ENCODE data around the gene PPP1R2. TPM values are rescaled to one million over a fixed set of nuclear protein-coding genes. Genes with fewer than 3 reads are reported as not detected.

PPP1R2 gene
- total and polyA plus RNA-seq, 2 of the 13 experiments (the other 11 are each of a cell fraction or from before 2014, with no cell fraction given) = 36.5 to 86.5 TPM

DNA sequence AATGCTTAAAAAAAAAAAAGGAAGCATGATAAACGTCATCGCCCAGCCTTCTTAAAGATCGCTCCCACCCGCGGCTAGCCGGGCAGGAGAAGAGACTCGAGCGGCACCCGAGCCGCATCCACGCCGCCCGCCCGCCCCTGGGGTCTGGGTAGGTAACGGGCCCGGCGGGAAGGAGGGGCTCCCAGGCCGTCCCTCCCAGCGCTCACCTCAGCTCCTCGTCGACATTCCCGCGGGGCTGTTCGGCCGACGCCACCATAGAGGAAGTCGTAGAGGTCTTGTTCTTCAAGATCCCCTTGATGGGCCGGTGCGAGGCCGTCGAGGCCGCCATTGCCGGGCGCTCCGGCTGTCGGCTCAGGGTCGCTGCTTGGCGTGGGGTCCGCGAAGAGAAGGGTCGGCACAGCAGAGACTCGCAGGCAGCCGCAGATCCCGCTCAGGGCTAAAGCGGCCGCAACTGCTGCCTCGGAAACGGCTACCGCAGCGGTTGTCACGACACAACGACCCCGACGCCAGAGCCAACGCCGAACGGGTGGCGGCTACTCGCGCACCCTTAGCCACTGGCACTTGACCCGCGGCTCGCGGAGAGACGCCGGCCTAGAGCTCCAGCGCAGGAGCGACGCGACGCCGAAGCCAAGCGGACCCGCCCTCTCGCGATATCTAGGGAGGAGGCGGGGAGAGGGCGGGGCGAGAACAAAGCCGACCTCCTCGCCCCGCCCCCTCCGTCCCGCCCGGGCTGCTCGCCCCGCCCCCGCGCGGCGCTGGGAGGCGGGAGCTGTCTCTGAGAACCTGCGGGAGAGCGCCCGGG, at the start of gene PPP1R2 (continued):
- no peak for TF ChIP-seq ETV6 (CRISPR knock-in tag; conservative IDR thresholded peaks at IDR 0.05)
- TF ChIP-seq AHR (CRISPR knock-in tag; IDR thresholded peaks at IDR 0.05) = 0 out of 2 replicates have a peak, but pooled peaks have one; percentile 73
- TF ChIP-seq PLRG1 (conservative IDR thresholded peaks at IDR 0.05) = no peak
- TF ChIP-seq NFYC (CRISPR knock-in tag; IDR thresholded peaks at IDR 0.05) = no peak
- peak; percentile 68; the same call in 1 of the 2 replicates for TF ChIP-seq SMAD3 (CRISPR knock-in tag; IDR thresholded peaks at IDR 0.05)
- no peak; the same call in 1 of the 2 replicates for TF ChIP-seq JUN (CRISPR knock-in tag; IDR thresholded peaks at IDR 0.05)
- peak; percentile 74; the same call in 1 of the 2 replicates for TF ChIP-seq KAT8 (CRISPR knock-in tag; IDR thresholded peaks at IDR 0.05)
- TF ChIP-seq, protein P1, sequence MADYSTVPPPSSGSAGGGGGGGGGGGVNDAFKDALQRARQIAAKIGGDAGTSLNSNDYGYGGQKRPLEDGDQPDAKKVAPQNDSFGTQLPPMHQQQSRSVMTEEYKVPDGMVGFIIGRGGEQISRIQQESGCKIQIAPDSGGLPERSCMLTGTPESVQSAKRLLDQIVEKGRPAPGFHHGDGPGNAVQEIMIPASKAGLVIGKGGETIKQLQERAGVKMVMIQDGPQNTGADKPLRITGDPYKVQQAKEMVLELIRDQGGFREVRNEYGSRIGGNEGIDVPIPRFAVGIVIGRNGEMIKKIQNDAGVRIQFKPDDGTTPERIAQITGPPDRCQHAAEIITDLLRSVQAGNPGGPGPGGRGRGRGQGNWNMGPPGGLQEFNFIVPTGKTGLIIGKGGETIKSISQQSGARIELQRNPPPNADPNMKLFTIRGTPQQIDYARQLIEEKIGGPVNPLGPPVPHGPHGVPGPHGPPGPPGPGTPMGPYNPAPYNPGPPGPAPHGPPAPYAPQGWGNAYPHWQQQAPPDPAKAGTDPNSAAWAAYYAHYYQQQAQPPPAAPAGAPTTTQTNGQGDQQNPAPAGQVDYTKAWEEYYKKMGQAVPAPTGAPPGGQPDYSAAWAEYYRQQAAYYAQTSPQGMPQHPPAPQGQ (CRISPR knock-in tag; IDR thresholded peaks at IDR 0.05; ENCODE audit: borderline replicate concordance) = no peak
- no peak for TF ChIP-seq ZNF17 (CRISPR knock-in tag; IDR thresholded peaks at IDR 0.05)
- TF ChIP-seq TAF15 (IDR thresholded peaks at IDR 0.05; ENCODE audit: low read depth, low read length, poor library complexity, severe bottlenecking) = no peak
- TF ChIP-seq, protein P2, sequence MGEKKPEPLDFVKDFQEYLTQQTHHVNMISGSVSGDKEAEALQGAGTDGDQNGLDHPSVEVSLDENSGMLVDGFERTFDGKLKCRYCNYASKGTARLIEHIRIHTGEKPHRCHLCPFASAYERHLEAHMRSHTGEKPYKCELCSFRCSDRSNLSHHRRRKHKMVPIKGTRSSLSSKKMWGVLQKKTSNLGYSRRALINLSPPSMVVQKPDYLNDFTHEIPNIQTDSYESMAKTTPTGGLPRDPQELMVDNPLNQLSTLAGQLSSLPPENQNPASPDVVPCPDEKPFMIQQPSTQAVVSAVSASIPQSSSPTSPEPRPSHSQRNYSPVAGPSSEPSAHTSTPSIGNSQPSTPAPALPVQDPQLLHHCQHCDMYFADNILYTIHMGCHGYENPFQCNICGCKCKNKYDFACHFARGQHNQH (CRISPR knock-in tag; IDR thresholded peaks at IDR 0.05) = 0 out of 2 replicates have a peak, but pooled peaks have one; percentile 33
- TF ChIP-seq, protein P3, sequence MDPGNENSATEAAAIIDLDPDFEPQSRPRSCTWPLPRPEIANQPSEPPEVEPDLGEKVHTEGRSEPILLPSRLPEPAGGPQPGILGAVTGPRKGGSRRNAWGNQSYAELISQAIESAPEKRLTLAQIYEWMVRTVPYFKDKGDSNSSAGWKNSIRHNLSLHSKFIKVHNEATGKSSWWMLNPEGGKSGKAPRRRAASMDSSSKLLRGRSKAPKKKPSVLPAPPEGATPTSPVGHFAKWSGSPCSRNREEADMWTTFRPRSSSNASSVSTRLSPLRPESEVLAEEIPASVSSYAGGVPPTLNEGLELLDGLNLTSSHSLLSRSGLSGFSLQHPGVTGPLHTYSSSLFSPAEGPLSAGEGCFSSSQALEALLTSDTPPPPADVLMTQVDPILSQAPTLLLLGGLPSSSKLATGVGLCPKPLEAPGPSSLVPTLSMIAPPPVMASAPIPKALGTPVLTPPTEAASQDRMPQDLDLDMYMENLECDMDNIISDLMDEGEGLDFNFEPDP (CRISPR knock-in tag; conservative IDR thresholded peaks at IDR 0.05) = 0 out of 2 replicates have a peak, but pooled peaks have one; percentile 93
- peak; percentile 44 for TF ChIP-seq YEATS2 (CRISPR knock-in tag; IDR thresholded peaks at IDR 0.05; ENCODE audit: borderline replicate concordance)
- no peak for TF ChIP-seq ZNF577 (CRISPR knock-in tag; IDR thresholded peaks at IDR 0.05; ENCODE audit: borderline replicate concordance, low read depth)
- TF ChIP-seq PCBP1 (IDR thresholded peaks at IDR 0.05; ENCODE audit: borderline replicate concordance, low read depth, low read length) = no peak
- TF ChIP-seq EZH2 (conservative IDR thresholded peaks at IDR 0.05; ENCODE audit: low read depth, low read length) = no peak
- TF ChIP-seq GPN1 (CRISPR knock-in tag; IDR thresholded peaks at IDR 0.05; ENCODE audit: borderline replicate concordance) = no peak
- no peak for TF ChIP-seq ZNF234 (CRISPR knock-in tag; conservative IDR thresholded peaks at IDR 0.05)
- TF ChIP-seq MED13 (CRISPR knock-in tag; IDR thresholded peaks at IDR 0.05) = peak; percentile 81; the same call in 1 of the 2 replicates
- no peak for TF ChIP-seq ATM (IDR thresholded peaks at IDR 0.05; ENCODE audit: borderline replicate concordance)
- no peak for TF ChIP-seq PTBP1 (IDR thresholded peaks at IDR 0.05; ENCODE audit: low read depth, low read length, poor library complexity, severe bottlenecking)
- TF ChIP-seq, protein P4, sequence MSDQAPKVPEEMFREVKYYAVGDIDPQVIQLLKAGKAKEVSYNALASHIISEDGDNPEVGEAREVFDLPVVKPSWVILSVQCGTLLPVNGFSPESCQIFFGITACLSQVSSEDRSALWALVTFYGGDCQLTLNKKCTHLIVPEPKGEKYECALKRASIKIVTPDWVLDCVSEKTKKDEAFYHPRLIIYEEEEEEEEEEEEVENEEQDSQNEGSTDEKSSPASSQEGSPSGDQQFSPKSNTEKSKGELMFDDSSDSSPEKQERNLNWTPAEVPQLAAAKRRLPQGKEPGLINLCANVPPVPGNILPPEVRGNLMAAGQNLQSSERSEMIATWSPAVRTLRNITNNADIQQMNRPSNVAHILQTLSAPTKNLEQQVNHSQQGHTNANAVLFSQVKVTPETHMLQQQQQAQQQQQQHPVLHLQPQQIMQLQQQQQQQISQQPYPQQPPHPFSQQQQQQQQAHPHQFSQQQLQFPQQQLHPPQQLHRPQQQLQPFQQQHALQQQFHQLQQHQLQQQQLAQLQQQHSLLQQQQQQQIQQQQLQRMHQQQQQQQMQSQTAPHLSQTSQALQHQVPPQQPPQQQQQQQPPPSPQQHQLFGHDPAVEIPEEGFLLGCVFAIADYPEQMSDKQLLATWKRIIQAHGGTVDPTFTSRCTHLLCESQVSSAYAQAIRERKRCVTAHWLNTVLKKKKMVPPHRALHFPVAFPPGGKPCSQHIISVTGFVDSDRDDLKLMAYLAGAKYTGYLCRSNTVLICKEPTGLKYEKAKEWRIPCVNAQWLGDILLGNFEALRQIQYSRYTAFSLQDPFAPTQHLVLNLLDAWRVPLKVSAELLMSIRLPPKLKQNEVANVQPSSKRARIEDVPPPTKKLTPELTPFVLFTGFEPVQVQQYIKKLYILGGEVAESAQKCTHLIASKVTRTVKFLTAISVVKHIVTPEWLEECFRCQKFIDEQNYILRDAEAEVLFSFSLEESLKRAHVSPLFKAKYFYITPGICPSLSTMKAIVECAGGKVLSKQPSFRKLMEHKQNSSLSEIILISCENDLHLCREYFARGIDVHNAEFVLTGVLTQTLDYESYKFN (CRISPR knock-in tag; conservative IDR thresholded peaks at IDR 0.05) = no peak
